Stimulated activated CD4-positive, alpha-beta T cell treated with anti-CD3 and anti-CD28 coated beads, Interleukin-1b, Interleukin-23, amount 100 ng/mL, for 48 hours (primary cell): ENCODE results near the gene ZNF664.
A peak's percentile ranks its signal among the peaks of the same experiment; 100 is the strongest.

Experiments
- DNase-seq: peaks from one replicate; pipeline ENCODE4 v3.0.0-alpha.2; 2020

The ZNF664 gene

GRCh38 chr12:123972457-123973401, at the start of gene ZNF664, which contains the start of gene CCDC92:
Gene ZNF664, plus strand, starts transcription at chr12:123973215. Its CDS starts 38,930 bp downstream, at chr12:124012145.
Gene CCDC92, minus strand, starts transcription at chr12:123972831. Its CDS starts 28,526 bp downstream, at chr12:123944305.
- peak; percentile 93 for DNase-seq

DNA sequence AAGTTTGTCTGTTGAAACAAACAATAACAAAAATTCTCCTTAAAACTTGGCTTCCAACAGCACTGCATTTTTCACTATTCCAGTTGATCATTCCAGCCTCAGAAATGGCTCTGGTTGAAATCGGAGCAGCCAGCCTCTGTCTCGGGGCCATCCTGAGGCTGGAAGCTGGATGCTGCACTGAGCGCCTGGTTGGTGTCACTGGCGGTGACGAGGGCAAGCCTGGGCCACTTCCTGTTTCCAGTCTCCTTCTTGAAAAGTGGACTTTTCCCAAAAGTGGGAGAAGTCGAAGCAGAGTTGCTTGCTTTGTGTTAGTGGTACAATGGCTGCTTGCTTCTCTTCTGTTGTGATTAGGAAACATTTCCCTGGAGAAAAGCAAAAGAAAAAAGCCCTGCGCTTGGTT, 49.1 kb upstream of the ZNF664 start:
- DNase-seq: no peak

DNA sequence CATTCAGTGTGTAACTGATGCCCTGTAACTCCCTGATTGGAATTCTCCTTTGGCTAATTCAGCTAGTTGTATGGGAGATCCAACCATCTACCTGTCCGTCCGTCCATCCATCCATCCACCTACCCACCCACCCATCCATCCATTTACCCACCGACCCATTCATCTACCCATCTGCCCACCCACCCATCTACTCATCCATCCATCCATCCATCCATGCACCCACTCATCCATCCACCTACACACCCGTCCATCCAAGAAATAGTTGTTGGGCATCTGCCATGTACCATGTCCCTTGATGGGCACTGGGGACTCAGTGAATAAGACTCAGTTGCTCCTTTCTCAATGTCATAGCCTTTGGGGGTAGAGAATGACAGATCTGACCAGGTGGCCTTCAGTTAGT, 48.5 kb upstream of the ZNF664 start:
- DNase-seq: no peak

- no peak for DNase-seq
Measured at GRCh38 chr12:123928274-123928865, 44.6 kb upstream of the ZNF664 start.

GRCh38 chr12:123928897-123929296, 44.1 kb upstream of the ZNF664 start:
- no peak for DNase-seq

DNA sequence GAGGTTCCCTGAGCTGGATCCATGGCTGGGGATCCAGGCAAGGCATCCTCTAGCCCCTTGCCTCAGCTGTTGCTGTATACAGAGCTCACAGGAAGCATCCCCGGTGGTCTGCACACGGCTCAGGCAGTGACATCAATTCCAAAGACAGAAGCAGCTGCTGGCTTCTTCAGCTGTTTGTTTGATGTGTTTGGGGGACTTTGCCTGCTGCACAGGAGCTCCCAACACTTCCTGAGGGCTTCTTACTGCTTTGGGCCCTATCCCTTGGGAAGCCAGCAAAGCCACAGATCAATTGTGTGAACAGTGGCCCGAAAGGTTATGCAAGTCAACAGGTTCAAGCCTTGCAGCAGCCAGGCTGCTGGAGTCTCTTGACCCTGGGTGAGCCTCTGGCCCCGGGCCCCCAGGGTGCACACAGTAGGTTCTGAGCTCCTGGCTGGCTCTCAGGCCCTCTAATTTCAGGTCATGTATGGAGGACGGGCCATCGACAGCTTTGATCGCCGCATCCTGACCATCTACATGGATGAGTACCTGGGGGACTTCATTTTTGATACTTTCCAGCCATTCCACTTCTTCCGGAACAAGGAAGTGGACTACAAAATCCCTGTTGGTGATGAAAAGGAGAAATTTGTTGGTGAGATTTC, 43.0 kb upstream of the ZNF664 start:
- DNase-seq: no peak

- peak; percentile 33 for DNase-seq
Measured at GRCh38 chr12:123931686-123932321, 41.2 kb upstream of the ZNF664 start.

- no peak for DNase-seq
Measured at GRCh38 chr12:123933214-123933613, 39.8 kb upstream of the ZNF664 start.

GRCh38 chr12:123934016-123934620, 38.9 kb upstream of the ZNF664 start:
- no peak for DNase-seq

DNA sequence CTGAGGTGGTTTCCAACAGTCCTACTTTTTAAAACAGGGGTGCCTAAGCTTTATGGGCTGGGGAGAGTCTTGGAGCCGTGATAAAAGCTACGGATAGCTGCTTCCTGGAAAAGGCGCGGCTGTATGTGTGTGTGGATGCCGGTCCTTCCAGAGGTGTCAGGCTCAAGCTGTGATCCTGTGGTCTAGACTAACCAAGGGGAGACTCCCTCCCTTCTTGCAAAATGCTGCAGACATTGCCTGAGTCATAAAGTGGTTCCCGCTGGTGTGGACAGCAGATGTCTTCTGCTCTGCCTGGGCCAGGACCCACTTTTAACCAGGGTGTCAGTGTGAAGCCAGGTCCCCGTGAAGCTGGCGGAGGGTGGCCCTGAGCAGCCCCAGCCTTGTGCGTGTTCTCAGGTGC, 38.2 kb upstream of the ZNF664 start:
- no peak for DNase-seq

DNA sequence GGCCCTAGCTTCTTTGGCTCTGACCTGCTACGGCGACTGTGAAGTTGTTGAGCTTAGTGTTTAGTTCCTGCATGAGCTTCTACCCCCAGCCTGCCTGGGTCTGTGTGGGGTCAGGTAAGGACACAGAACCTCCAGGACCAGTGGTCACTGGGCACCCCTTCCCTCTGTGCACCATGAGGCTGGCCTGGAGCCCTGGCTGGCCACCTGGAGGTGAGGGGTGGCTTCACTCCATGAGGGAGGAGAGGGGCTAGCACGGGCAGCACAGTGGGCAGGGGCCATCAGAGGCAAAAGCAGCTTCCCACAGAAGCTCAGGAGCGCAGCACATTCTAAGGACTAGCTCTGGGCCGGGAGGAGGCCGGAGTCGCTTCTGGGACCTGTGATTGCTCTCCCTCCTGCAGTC, 37.1 kb upstream of the ZNF664 start:
- DNase-seq: no peak

DNA sequence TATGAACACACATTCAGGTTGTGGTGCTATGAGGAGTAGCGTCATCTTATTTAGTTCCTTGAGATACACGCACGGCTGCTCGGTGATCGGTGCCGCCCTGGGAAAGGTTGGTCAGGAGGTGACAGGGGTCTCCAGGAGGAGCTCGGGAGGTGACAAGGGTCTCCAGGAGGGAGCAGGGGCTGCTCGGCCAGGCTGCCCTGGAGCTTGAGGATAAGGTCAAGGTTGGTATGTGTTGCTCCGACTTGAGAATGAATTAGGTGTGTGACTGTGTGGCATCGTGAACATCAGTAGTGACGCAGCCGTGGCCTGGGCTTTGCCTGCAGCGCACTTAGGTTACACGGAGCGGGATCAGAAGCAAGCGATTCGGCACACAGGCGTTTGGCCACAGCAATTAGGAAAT, 36.5 kb upstream of the ZNF664 start:
- DNase-seq: no peak

DNA sequence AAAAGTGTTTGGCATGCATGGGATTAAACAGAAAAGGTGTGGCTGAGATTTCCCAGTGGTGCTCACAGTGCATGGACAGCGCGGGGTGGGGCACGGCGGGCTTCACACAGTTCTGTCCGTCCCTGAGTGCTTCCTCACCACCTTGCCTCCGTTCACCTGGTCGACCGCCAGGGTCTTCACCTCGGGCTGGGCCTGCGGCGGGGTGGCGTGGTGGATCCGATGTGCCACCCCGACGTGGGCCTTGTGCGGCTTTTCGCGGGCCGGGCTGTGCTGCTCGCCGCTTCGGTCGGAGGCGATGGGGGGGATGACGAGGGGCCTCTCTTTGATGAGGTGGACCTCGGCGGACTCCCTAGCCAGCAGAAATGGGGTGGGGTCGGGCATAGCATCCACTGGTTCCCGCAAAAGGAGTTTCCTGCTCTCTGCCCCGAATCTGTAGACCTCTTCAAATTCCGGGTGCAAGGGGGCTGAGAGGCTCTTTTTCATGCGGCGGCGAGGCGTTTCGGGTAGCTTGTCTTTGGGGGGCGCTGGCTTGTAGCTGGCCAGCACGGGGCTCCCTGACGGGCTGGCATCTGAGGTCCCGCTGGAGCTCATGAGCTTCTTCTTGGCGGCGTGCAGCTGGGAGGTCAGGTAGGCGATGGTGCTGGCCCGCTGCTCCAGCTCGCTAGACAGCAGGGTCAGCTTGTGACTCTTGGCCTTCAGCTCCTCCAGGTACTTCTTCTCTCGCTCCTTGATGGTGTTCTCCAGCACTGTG, 35.9 kb upstream of the ZNF664 start:
- no peak for DNase-seq

DNA sequence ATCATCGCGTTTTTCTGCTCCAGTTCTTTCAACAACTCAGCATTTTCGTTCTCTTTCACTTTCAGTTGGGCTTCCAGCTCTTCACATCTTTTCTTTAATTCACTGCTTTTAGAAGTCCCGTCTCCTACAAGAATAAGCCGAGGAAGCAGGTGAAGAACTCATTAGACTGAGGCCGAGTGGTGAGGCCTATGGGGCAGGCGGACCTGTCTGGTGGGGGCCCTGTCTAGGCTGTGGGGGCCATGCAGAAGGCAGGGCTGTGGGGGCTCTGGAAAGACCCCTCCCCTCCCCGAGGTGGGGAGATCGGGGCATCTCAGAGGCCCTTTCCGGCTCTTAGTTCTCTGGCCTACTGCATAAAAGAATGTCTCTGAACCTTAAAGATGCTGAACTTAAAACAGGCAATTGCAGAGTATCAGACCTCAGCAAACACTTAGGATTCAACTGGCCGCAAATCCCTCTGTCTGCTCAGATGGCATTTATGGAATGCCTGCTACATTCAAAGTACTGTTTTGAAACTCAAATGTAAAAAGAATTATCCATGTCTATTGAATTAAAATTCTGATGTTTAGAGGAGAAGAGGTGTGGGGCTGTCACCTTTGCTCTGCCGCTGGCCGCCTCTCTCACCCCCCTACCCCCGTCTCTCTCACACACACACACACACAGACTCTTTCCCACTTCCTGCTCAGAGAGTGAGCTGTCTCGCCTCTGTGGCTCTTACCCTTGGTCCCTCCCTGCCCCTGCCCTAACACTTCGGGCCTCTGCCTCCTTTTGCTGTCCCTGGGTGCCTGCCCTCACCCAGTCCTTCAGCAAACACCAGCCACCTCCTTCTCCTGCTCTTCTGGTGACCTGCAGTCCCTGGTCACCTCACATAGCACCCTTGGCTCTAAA, 35.1 kb upstream of the ZNF664 start:
- DNase-seq: peak; percentile 50

DNA sequence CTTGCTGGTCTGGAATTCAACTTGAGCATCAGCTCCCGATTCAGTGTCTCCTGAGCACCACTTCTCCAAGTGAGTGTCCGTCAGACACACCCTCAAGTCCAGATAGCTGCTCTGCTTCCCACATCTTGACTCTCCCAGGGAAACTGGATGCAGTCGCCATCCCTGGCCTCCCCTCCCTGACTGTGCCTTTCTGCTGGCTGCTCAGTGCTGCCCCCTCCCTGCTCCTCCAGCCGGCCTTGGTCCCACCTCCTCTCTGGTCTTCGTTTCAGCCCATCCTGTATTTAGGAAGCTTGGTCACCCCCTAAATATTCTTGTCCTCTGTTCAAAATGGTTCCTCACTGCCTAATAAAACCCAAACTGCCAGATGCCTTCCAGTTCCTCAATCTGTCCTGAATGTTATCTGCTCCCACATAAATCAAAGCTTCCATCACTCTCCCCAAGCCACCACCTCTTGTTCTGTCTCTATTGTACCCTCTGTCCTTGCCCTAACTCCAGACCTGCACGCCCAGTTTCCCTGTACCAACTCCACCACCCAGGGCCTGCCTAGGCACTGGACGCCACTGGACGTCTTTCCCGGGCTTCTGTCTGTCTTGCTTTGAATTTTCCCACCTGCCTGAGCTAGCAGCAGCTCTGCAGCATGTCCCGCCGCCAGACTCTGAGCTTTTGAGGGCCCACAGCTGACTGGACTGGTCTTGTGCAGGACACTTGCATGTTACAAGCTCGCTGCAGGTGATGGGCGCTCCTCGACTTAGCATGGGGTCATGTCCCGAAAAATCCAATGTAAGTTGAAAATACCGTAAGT, 34.1 kb upstream of the ZNF664 start:
- no peak for DNase-seq

- DNase-seq: no peak
Measured at GRCh38 chr12:123939716-123940626, 33.0 kb upstream of the ZNF664 start.

DNA sequence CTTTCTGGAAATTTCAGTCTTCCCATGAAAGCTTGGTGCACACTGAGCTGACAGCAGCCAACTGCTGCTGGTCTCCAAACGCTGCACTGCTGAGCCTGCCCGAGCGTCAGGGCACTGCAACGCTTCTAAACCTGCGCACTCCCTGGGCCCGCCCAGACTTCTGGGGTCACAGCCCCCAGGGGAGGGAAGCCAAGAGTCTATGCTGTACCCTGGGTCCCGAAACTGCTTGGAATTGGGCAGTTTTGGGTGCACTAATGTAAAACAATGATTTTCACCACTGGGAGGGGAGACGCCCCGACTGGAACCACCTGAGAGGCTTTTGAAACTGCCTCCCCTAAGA, 32.4 kb upstream of the ZNF664 start:
- no peak for DNase-seq

GRCh38 chr12:123941000-123941399, 32.0 kb upstream of the ZNF664 start:
- DNase-seq: no peak

GRCh38 chr12:123941624-123942237, 31.3 kb upstream of the ZNF664 start:
- DNase-seq: no peak
